Measurements from ENCODE around the gene MAST4.

DNA sequence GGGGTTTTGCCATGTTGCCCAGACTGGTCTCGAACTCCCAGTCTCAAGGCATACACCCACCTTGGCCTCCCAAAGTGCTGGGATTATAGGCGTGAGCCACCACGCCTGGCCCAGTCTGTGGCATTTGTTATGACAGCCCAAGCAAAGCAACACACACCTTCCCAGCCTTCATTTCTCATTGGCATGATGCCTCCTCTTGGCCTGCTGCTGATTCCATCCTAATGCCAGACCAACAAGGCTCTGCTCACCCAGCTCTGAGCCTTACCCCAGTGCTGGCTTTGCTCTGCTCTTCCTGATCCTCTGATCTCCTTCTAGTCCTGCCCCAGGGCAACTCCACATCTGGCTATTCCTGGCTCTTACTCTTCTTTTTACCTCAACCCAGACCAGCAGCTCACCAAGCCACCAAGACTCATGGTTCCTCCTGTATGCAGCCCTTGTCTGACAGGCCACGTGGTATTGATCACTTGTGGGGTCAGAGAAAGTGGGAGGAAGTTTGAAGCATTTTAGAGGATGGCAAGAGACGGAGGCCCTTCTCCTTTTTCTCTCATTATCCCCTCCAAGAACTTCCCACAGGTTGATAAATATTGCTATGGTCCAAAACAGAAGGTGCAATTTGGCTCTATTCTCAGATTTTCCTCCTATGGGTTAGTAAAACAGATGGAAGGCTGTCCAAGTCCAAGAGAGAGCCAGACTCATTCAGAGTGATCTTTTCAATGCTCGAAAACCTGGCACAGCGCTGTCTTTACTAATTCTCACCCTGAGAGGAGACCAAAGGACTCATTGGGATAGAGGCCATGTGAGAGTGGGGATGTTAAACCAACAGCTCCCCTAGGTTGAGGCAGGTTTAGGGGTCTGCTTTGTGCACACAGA is 599.4 kb downstream of the MAST4 start:
- TF ChIP-seq, protein P1, sequence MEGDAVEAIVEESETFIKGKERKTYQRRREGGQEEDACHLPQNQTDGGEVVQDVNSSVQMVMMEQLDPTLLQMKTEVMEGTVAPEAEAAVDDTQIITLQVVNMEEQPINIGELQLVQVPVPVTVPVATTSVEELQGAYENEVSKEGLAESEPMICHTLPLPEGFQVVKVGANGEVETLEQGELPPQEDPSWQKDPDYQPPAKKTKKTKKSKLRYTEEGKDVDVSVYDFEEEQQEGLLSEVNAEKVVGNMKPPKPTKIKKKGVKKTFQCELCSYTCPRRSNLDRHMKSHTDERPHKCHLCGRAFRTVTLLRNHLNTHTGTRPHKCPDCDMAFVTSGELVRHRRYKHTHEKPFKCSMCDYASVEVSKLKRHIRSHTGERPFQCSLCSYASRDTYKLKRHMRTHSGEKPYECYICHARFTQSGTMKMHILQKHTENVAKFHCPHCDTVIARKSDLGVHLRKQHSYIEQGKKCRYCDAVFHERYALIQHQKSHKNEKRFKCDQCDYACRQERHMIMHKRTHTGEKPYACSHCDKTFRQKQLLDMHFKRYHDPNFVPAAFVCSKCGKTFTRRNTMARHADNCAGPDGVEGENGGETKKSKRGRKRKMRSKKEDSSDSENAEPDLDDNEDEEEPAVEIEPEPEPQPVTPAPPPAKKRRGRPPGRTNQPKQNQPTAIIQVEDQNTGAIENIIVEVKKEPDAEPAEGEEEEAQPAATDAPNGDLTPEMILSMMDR (IDR thresholded peaks at IDR 0.05; ENCODE audit: low read depth, low read length, poor library complexity, severe bottlenecking): no peak
- TF ChIP-seq EZH2phosphoT487 (IDR thresholded peaks at IDR 0.05; ENCODE audit: borderline replicate concordance, low read length): no peak

All from DOHH2 (cell line).